Measurements from ENCODE around the gene IGSF21.

GRCh38 chr1:18415448-18416027, 307.9 kb downstream of the IGSF21 start:
- TF ChIP-seq POLR2A (IDR thresholded peaks at IDR 0.05; ENCODE audit: low read length) = no peak
- TF ChIP-seq GATA1 (IDR thresholded peaks at IDR 0.05; ENCODE audit: low read depth, low read length) = no peak
